Activated T-cell treated with anti-CD3 and anti-CD28 coated beads for 24 hours (primary cell): ENCODE data around the gene ZC3H4.
"Not testable (repeated sequence)": the region's sequence is repeated elsewhere in the genome, so short reads cannot be mapped to it uniquely, and the experiment has no call there.

Experiments used
- DNase-seq: peaks from one replicate; pipeline ENCODE4 v3.0.0-alpha.2; 2020; ENCODE audit warnings: low read depth

Gene ZC3H4

GRCh38 chr19:47107953-47108746 is 5.4 kb downstream of the ZC3H4 start:
- no peak for DNase-seq

- DNase-seq = peak; percentile 20
Observed at GRCh38 chr19:47107202-47107952, 6.2 kb downstream of the ZC3H4 start.

GRCh38 chr19:47106821-47107201 is 6.8 kb downstream of the ZC3H4 start:
- no peak for DNase-seq

GRCh38 chr19:47105874-47106273 is 7.7 kb downstream of the ZC3H4 start:
- no peak for DNase-seq

GRCh38 chr19:47104680-47105079 is 8.9 kb downstream of the ZC3H4 start:
- DNase-seq = no peak

- no peak for DNase-seq
Observed at GRCh38 chr19:47102346-47103060, 11.1 kb downstream of the ZC3H4 start.

- DNase-seq = not testable (repeated sequence)
Observed at GRCh38 chr19:47101116-47101515, 12.5 kb downstream of the ZC3H4 start.

- no peak for DNase-seq
Observed at GRCh38 chr19:47100290-47100689, 13.3 kb downstream of the ZC3H4 start.

GRCh38 chr19:47099576-47100050 is 14.0 kb downstream of the ZC3H4 start:
- DNase-seq = no peak

GRCh38 chr19:47098608-47099007 is 15.0 kb downstream of the ZC3H4 start:
- no peak for DNase-seq

- no peak for DNase-seq
Observed at GRCh38 chr19:47097396-47098201, 16.0 kb downstream of the ZC3H4 start.

GRCh38 chr19:47096721-47097120 is 16.9 kb downstream of the ZC3H4 start:
- no peak for DNase-seq

- DNase-seq = no peak
Observed at GRCh38 chr19:47096100-47096704, 17.4 kb downstream of the ZC3H4 start.

- DNase-seq = no peak
Observed at GRCh38 chr19:47095476-47096099, 18.0 kb downstream of the ZC3H4 start.

- peak; percentile 20 for DNase-seq
Observed at GRCh38 chr19:47094557-47095475, 18.8 kb downstream of the ZC3H4 start.

- peak; percentile 16 for DNase-seq
Observed at GRCh38 chr19:47093841-47094240, 19.7 kb downstream of the ZC3H4 start.

- DNase-seq = no peak
Observed at GRCh38 chr19:47093254-47093653, 20.3 kb downstream of the ZC3H4 start.

GRCh38 chr19:47089767-47090350 is 23.7 kb downstream of the ZC3H4 start:
- DNase-seq = no peak

GRCh38 chr19:47086280-47086679 is 27.3 kb downstream of the ZC3H4 start:
- no peak for DNase-seq
